Kidney capillary endothelial cell (primary cell): Measurements from ENCODE around the gene HEG1.
"Not testable (repeated sequence)": the region's sequence is repeated elsewhere in the genome, so short reads cannot be mapped to it uniquely, and the experiment has no call there.

Experiments
- DNase-seq: peaks from one replicate; pipeline ENCODE4 v3.0.0-alpha.2; 2018; ENCODE audit warnings: low spot score

Gene HEG1

GRCh38 chr3:124984754-124985153 lies 71.0 kb downstream of the HEG1 start:
- no peak for DNase-seq

- peak; percentile 72 for DNase-seq
Measured at GRCh38 chr3:124982855-124983254, 72.9 kb downstream of the HEG1 start.

GRCh38 chr3:124981472-124981871 lies 74.3 kb downstream of the HEG1 start:
- no peak for DNase-seq

DNA sequence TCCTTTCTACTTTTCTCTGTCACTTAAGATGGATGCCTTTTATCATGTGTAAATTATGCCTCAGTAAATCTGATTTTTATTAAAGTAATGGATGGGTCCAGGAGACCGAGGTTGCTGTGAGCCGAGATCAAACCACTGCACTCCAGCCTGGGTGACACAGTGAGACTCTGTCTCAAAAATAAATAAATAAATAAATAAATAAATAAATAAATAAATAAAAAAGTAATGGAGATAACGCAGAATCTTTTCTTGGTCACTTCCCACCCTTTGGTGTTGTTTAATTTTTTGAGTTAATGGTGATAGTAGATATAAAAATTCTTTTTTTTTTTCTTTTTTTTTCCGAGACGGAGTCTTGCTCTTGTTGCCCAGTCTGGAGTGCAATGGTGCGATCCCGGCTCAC lies 77.2 kb downstream of the HEG1 start:
- DNase-seq = no peak

DNA sequence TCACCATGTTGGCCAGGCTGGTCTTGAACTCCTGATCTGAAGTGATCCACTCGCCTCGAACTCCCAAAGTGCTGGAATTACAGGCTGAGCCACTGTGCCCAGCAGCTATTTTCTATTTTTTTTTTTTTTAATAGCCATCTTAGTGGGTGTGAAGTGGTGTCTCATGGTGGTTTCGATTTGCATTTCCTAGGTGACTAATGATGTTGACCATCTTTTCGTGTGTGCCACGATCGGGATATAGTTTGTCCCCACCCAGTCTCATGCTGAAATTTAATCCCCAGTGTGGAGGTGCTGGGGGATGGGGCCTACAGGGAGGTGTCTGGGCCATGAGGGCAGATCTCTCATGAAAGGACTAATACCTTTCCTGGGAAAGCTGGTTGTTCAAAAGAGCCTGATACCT lies 79.4 kb downstream of the HEG1 start:
- no peak for DNase-seq

GRCh38 chr3:124974691-124975090 lies 81.1 kb downstream of the HEG1 start:
- DNase-seq = no peak

- no peak for DNase-seq
Measured at GRCh38 chr3:124973290-124973689, 82.5 kb downstream of the HEG1 start.

DNA sequence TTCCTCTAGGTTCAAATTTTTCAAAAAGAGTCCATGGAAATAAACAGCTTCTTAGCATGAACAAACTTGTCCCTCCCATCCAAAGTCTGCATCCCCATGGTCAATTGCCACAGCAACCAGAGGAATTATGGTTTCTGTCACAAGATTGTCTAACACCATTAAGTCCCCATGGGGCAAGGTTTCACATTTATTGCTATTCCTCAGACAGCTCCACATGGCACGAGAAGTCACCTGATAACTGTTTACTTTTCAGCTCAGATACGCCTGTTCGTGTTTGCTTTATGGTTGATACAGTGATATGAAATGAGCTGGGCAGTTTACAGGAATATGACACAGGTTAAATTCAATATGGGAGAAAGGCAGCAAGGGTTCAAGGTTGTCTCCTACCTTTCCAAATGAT lies 83.3 kb downstream of the HEG1 start:
- DNase-seq = no peak

GRCh38 chr3:124969963-124970722 lies 85.7 kb downstream of the HEG1 start:
- no peak for DNase-seq

GRCh38 chr3:124969190-124969589 lies 86.6 kb downstream of the HEG1 start:
- no peak for DNase-seq

DNA sequence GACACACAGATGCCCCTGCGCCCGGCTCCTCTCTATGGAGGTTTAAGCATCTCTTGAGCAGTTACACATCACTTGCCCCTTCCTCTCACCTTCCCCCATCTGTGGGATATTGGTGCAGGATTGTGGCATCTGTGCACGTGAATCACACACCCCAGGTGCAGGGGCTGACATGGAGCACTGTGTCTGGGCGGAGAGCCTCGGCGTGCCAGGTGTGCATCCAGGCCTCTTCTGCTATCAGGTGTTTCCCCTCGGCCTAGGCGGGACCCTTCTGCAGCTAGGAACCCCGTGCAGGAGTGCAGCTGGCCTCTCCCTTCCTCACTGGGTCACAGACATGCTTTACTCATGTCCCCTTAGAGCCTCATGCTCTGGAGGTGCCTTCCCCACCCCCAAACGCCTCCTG lies 87.8 kb downstream of the HEG1 start:
- no peak for DNase-seq

DNA sequence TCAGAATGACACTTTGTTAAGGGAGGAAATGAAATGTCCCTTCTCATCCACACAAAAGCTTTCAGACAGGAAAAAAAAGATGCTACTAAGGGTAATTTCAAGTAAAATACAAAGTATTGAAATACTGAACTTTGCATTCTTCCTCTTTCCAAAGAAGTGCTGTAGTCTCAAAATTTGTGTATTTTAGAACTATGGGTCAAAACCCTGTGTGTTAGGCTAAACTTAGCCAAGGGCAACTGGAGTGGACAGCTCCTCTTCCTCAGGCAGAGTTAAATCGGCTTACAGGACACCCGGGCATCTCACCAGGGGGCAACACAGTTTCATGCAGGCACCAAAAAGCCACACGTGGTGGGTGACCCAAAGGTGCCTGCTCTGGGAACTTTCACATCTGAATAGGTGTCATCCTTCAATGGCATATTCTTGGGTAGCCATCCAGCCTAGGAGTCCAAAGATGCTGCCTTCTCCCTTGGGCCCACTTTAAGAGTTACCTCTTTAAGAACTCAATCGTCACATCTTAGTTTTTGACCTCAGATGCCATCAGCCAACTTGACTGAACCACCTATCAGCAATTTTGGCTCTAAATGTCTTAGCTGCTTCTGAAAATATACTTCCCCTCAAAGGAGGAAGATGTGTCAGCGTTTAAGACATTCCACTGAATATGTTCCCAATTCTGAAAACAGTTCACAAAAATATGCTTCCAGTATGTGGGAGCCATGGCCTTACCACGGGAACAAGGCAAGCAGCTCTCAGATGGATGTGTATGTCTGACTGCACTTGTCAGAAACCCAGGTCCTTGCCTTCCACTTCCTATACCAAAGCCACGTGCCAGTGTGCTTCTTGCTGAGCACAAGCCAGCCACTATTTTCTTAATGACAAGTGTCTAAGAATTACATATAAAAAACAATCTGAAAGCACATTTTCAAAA lies 89.0 kb downstream of the HEG1 start:
- DNase-seq = no peak

DNA sequence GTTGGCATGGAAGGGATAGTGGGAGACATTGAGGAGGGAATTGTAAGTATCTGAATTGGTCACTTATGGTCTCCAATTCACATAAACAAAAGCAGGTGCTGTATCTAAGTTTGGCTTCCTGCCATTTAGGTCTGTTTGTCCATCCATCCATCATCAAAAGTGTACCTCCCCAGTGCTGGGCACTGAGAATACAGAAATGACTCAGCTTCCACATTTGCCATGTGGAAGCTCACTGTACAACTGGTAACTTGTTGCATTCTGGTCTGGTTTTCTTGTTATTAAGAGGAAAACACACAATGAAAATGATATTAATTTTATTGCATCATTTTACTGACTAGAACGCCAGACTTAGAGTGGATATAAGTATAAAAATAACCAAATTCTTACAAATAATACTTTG lies 90.4 kb downstream of the HEG1 start:
- no peak for DNase-seq

DNA sequence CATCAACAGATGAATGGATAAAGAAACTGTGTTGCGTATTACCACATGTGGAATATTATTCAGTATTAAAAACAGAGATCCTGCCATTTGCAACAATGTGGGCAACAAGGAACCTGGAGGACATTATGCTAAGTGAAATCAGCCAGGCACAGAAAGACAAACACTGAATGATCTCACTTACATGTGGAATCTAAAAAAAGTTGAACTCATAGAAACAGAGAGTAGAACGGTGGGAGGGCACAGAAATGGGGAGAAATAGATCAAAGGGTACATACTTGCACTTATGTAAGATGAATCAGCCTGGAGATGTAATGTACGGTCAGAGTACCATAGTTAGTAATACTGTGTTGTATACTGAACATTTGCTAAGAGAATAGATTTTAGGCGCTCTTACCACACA lies 91.4 kb downstream of the HEG1 start:
- DNase-seq = no peak

GRCh38 chr3:124963755-124964154 lies 92.0 kb downstream of the HEG1 start:
- DNase-seq = no peak

DNA sequence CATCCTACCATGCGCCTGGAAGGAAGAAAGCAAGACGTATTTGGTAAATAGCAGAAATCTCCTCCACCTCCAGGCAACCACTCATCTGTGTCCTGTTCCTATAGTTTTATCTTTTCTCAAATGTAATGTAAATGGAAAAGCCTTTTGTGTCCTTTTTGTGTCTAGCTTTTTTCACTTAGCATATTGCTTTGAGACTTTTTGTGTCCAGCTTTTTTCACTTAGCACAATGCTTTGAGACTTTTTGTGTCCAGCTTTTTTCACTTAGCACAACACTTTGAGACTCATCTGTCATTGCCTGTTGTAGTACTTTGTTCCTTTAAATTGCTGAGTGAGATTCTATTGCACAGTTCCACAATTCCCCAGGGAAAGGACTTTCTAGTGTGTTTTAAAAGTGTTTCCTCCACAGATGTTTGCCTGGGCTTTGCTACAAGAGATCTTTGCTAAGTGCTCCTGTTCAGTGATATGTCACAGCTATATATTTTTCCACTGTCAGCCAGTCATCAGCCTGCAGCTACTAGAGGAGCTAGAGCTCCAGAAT lies 93.3 kb downstream of the HEG1 start:
- DNase-seq = no peak

- DNase-seq = no peak
Measured at GRCh38 chr3:124960698-124961097, 95.1 kb downstream of the HEG1 start.

- no peak for DNase-seq
Measured at GRCh38 chr3:124960105-124960504, 95.7 kb downstream of the HEG1 start.

GRCh38 chr3:124957951-124958350 lies 97.8 kb downstream of the HEG1 start:
- not testable (repeated sequence) for DNase-seq

- no peak for DNase-seq
Measured at GRCh38 chr3:124952282-124952855, 103.4 kb downstream of the HEG1 start.

GRCh38 chr3:124951511-124952281 lies 104.1 kb downstream of the HEG1 start:
- no peak for DNase-seq

- DNase-seq = no peak
Measured at GRCh38 chr3:124950026-124950425, 105.8 kb downstream of the HEG1 start.
